IPS-15b (cell line): ENCODE data around the gene BGLAP.

Experiments
- H3K27me3 ChIP-seq: one replicate; pipeline ENCODE4 v1.6.1; 2013; ENCODE audit warnings: low read length; ENCODE audit not compliant: control insufficient read depth, insufficient read depth
- H3K36me3 ChIP-seq: one replicate; pipeline ENCODE4 v1.6.1; 2013; ENCODE audit warnings: low read length; ENCODE audit not compliant: control insufficient read depth, insufficient read depth
- H3K4me1 ChIP-seq: one replicate; pipeline ENCODE4 v1.6.1; 2013; ENCODE audit warnings: mild to moderate bottlenecking, low read length; ENCODE audit not compliant: control insufficient read depth, insufficient read depth
- H3K4me3 ChIP-seq: one replicate; pipeline ENCODE4 v1.5.1; 2013; ENCODE audit warnings: low read depth, low read length
- H3K9ac ChIP-seq: one replicate; pipeline ENCODE4 v1.6.1; 2013; ENCODE audit warnings: low read depth, mild to moderate bottlenecking, low read length
- H3K9me3 ChIP-seq: one replicate; pipeline ENCODE4 v1.6.1; 2013; ENCODE audit warnings: mild to moderate bottlenecking, low read length; ENCODE audit not compliant: control insufficient read depth, insufficient read depth

The BGLAP gene

DNA sequence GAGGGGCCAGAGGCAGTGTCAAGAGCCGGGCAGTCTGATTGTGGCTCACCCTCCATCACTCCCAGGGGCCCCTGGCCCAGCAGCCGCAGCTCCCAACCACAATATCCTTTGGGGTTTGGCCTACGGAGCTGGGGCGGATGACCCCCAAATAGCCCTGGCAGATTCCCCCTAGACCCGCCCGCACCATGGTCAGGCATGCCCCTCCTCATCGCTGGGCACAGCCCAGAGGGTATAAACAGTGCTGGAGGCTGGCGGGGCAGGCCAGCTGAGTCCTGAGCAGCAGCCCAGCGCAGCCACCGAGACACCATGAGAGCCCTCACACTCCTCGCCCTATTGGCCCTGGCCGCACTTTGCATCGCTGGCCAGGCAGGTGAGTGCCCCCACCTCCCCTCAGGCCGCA, at the start of gene BGLAP:
Gene BGLAP, plus strand, starts transcription at position 259 of the 400 bp plus-strand sequence. Its CDS starts 48 bp downstream, at position 307.
- Histone ChIP-seq H3K4me1 (no peaks in the 10 kb centered on the region), H3K27me3 (no peaks in the 10 kb centered on the region), H3K9me3 (no peaks in the 10 kb centered on the region), H3K36me3 (peaks cover 8% of the 10 kb centered on the region), H3K9ac (no peak within 1 kb of the TSS), H3K4me3 (no peak within 1 kb of the TSS)

DNA sequence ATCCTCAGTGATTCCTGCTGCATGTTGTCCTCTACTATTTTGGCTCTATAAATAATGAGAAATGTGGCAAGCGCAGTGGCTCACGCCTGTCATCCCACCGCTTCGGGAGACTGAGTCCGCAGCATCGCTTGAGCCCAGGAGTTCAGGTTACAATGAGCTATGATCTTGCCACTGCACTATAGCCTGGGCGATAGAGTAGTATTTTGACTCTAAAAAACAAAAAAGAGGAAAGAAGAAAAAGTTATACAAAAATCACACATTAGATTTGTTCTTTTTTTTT, 48.8 kb upstream of the BGLAP start:
- Histone ChIP-seq H3K27me3 (no peaks in the 10 kb centered on the region), H3K4me1 (peaks cover 10% of the 10 kb centered on the region), H3K9ac (peak overlapping the region; percentile 63), H3K9me3 (no peaks in the 10 kb centered on the region), H3K36me3 (peaks cover 7% of the 10 kb centered on the region), H3K4me3 (peak overlapping the region; percentile 53)

DNA sequence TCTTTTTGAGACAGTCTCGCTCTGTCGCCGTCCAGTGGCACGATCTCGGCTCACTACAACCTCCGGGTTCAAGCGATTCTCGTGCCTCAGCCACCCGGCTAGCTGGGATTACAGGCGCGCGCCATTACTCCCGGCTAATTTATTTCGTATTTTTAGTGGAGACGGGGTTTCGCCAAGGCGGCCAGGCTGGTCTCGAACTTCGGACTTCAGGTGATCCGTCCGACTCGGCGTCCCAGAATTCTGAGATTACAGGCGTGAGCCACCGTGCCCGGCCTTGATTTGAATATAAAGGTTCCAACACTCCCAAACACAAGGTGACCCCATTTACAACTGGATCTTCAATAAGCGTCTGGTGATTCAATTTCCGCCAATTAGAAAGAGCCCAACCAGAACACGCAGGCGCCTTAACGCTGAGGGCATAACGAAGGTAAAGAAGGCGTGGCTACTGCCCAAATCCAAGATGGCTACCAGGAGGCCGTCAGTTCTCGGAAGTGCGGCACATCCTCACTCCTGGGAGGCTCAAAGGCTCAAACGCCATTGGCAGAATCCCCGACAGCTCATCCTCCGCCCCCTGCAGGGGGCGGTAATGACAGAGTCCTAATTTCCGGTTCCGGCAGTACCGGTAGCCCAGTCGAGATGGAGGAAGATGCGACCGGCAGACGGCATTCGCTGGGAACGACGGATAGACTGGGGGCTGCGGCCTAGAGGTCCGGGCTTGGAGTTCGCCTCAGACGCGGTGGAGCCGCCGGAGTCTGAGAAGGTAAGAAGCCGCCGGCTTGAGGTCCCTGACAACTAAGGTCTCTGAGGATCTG, 48.3 kb upstream of the BGLAP start, which contains the start of gene SLC25A44:
Gene SLC25A44, plus strand, starts transcription at position 617 of the 812 bp plus-strand sequence. CDS start 5,744 bp downstream, outside the sequence.
- H3K36me3 ChIP-seq: peaks cover 7% of the 10 kb centered on the region
- H3K4me3 ChIP-seq: peak within 1 kb of the TSS; percentile 78
- peak within 1 kb of the TSS; percentile 63 for H3K9ac ChIP-seq
- no peaks in the 10 kb centered on the region for H3K27me3 ChIP-seq
- H3K9me3 ChIP-seq: no peaks in the 10 kb centered on the region
- H3K4me1 ChIP-seq: peaks cover 10% of the 10 kb centered on the region

DNA sequence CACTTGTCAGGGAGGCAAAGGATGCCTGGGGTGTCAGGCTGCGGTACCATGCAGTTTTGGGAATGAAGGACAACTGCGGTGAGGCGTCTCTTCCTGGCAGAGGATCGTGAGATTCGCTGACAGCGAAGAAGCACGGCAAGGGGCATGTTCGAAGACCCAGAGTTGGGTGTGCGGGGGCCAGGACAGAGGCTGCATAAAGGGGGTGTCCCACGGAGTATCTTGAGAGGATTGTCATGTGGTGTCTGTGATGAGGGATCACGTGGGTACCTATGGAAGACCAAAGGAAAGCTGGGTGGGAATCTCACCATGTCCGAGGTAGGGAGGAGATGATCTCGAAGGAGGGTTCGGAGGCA, 47.7 kb upstream of the BGLAP start:
- Histone ChIP-seq H3K36me3 (peaks cover 7% of the 10 kb centered on the region), H3K27me3 (no peaks in the 10 kb centered on the region), H3K4me3 (peak overlapping the region; percentile 78), H3K9me3 (no peaks in the 10 kb centered on the region), H3K4me1 (peaks cover 10% of the 10 kb centered on the region), H3K9ac (peak overlapping the region; percentile 51)

DNA sequence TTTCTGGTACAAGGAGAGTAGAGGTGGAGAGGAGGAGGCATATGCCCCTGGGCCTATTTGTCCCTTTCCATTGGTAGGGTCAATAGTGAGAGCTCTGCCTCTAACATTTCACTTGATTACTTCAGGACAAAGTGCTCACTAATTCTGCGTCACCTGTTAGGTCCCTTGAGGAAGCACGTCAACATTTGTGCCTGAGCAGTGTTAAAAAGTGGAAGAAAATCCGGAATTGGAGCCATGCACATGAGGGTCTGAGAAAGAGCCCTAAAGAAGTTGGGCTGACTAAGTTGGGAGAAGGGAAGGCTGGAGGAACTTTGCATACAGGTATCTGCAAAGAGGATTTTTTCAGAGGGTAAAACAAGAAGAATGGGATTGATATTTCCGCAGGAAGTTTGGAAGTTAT, 46.1 kb upstream of the BGLAP start:
- peaks cover 10% of the 10 kb centered on the region for H3K4me1 ChIP-seq
- no peak overlapping the region for H3K4me3 ChIP-seq
- H3K27me3 ChIP-seq: no peaks in the 10 kb centered on the region
- H3K36me3 ChIP-seq: peaks cover 18% of the 10 kb centered on the region
- H3K9me3 ChIP-seq: no peaks in the 10 kb centered on the region
- H3K9ac ChIP-seq: peak overlapping the region; percentile 13

DNA sequence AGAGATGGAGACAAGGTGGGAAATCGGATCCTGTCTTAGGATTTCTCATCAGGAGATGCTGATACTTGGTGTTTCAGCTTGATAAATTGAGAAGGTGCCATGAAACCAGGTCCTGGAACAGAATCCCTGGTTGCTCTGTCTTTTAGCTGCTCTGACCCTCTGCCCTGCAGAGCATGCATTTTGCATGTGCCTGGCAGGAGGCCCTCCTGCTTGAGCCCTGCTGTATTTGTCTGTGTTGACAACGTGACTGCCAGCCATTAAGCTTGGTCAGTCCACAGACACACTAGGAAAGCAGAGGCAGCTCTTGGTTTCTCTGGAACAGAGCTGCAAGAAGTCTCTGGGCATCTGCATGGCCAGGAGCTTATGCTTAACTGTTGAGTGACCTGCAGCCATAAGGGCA, 45.5 kb upstream of the BGLAP start:
- peaks cover 18% of the 10 kb centered on the region for H3K36me3 ChIP-seq
- no peak overlapping the region for H3K9ac ChIP-seq
- H3K9me3 ChIP-seq: no peaks in the 10 kb centered on the region
- H3K4me3 ChIP-seq: no peak overlapping the region
- H3K27me3 ChIP-seq: no peaks in the 10 kb centered on the region
- H3K4me1 ChIP-seq: peaks cover 10% of the 10 kb centered on the region

DNA sequence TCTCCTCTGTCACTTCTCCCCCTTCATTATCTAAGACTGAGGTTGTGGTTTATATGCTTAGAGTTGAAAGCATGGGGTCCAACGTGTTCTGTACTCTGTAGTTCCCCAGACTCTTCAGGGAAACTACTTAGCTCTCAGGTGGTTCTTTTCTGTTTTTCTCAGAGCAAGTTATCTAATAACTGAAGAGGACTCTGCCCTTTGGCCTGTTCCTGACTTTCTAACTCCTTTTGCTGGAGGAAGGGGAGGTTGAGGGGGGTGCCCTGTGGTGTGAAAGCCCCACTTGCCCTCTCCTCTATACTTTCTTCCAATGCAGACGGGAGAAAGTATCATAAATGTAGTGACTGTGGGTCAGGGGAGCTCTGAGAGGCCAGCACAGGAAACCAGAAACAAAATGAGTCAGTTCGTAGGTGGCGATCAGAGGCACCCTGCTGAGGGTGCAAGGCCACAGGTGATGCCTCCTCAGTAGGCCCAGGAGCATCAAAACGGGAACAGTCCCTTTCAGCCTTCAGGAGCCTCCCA, 43.1 kb upstream of the BGLAP start:
- Histone ChIP-seq H3K4me1 (peaks cover 7% of the 10 kb centered on the region), H3K4me3 (no peak overlapping the region), H3K9ac (no peak overlapping the region), H3K27me3 (no peaks in the 10 kb centered on the region), H3K9me3 (no peaks in the 10 kb centered on the region), H3K36me3 (peaks cover 18% of the 10 kb centered on the region)

DNA sequence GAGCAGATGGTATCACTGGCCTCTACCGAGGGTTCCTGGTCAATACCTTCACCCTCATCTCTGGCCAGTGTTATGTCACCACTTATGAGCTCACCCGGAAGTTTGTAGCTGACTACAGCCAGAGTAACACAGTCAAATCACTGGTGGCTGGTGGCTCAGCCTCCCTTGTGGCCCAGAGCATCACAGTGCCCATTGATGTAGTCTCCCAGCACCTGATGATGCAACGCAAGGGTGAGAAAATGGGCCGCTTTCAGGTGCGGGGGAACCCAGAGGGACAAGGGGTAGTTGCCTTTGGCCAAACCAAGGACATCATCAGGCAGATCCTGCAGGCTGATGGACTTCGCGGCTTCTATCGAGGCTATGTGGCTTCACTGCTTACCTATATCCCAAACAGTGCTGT, 41.9 kb upstream of the BGLAP start:
- Histone ChIP-seq H3K27me3 (no peaks in the 10 kb centered on the region), H3K36me3 (peaks cover 20% of the 10 kb centered on the region), H3K9ac (no peak overlapping the region), H3K9me3 (no peaks in the 10 kb centered on the region), H3K4me1 (peaks cover 7% of the 10 kb centered on the region), H3K4me3 (no peak overlapping the region)

DNA sequence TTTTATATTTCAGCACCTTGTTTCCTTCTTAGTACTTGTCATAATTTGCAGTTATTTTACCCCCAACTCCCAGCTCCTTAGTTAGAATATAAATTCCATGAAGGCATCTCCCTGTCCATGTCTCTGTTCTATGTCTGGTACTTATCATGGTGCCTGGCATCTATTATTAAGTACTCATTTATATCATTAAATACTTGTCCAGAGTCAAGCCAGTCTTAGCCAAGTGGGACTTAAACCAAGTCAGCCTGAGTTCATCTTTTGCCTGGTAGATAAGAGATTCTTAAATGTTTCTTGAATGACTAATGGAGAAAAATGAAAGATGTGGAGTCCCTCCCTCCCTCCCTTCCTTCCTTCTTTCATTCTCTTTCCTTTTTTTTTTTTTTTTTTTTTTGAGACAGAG, 38.7 kb upstream of the BGLAP start:
- Histone ChIP-seq H3K4me1 (no peaks in the 10 kb centered on the region), H3K36me3 (peaks cover 29% of the 10 kb centered on the region), H3K27me3 (no peaks in the 10 kb centered on the region), H3K9ac (no peak overlapping the region), H3K9me3 (no peaks in the 10 kb centered on the region), H3K4me3 (no peak overlapping the region)

DNA sequence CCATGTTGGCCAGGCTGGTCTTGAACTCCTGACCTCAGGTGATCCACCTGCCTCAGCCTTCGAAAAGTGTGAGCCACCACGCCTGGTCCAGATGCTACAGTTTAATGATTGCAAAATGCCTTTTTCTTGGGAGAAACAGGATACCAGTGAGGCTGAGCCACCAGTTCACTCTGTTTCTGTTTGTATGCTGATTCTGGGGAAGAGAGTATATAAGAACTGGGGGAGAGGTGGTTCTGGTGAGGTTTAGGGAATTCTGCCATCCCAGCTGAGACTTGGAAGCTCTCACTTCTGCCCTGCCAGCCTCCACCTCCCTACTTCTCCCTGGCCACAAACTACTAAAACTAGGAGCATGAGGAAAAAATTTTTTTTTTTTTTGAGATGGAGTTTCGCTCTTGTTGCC, 37.3 kb upstream of the BGLAP start:
- Histone ChIP-seq H3K4me1 (peaks cover 4% of the 10 kb centered on the region), H3K27me3 (no peaks in the 10 kb centered on the region), H3K9ac (no peak overlapping the region), H3K4me3 (no peak overlapping the region), H3K9me3 (no peaks in the 10 kb centered on the region), H3K36me3 (peaks cover 30% of the 10 kb centered on the region)

DNA sequence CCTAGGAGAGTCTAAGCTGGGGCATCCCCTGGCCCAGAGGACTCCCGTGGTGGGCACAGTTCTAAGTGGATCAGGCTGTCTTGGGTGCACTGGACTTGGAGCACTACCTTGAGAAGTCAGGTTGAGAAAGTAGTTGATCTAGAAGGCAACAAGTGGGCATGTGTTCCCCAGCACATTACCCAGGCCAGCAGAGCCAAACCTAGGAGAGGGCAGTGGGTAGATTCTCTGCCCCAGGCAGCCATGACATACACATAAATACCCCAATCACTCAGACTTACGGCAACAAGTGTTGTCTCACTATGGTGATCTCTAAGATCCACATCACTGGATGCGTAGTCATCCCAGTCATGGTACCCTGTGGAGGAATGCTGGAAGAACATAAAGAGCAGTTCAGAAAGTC, 30.7 kb upstream of the BGLAP start:
- no peaks in the 10 kb centered on the region for H3K9me3 ChIP-seq
- H3K27me3 ChIP-seq: no peaks in the 10 kb centered on the region
- no peak overlapping the region for H3K4me3 ChIP-seq
- no peak overlapping the region for H3K9ac ChIP-seq
- peaks cover 20% of the 10 kb centered on the region for H3K36me3 ChIP-seq
- peaks cover 6% of the 10 kb centered on the region for H3K4me1 ChIP-seq

DNA sequence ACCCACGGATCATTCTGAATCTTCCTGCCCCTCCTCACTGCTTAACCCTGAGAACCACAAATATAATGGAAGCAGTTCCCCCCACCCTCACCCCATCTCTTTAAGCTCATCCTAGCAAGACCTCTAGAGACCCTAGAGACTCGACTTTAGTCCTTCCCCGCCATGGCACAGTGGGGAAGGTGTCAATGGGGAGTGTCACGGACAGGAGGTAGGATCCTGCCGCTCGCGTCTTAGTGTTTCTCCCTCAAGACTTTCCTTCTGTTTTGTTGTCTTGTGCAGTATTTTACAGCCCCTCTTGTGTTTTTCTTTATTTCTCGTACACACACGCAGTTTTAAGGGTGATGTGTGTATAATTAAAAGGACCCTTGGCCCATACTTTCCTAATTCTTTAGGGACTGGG, 29.9 kb upstream of the BGLAP start:
- peak overlapping the region; percentile 99 for H3K4me3 ChIP-seq
- peaks cover 6% of the 10 kb centered on the region for H3K4me1 ChIP-seq
- H3K9ac ChIP-seq: peak overlapping the region; percentile 100
- H3K36me3 ChIP-seq: peaks cover 16% of the 10 kb centered on the region
- H3K27me3 ChIP-seq: no peaks in the 10 kb centered on the region
- no peaks in the 10 kb centered on the region for H3K9me3 ChIP-seq
